ENCODE data around the gene IPCEF1. TPM values are rescaled to one million over a fixed set of nuclear protein-coding genes. Genes with fewer than 3 reads are reported as not detected.
"Not testable (repeated sequence)": the region's sequence is repeated elsewhere in the genome, so short reads cannot be mapped to it uniquely, and the experiment has no call there.

IPCEF1 gene
- total RNA-seq, 1 experiment from 2014 or later = 0.13 TPM

- in situ Hi-C loops (cut with HindIII; ENCODE audit: low pct_unique_long_range_greater_than_20kb, low sequenced_read_pairs) = no loop called here
Observed at GRCh38 chr6:154350293-154350692, 6.3 kb downstream of the IPCEF1 start.

GRCh38 chr6:154347981-154348380 is 8.6 kb downstream of the IPCEF1 start:
- in situ Hi-C loops (cut with HindIII; ENCODE audit: low pct_unique_long_range_greater_than_20kb, low sequenced_read_pairs) = no loop called here
- no peak for DNase-seq (ENCODE audit: low read depth, low spot score)

More at GRCh38 chr6:154350293-154350692, 6.3 kb downstream of the IPCEF1 start:
- DNase-seq (ENCODE audit: low read depth, low spot score) = peak; percentile 70

GRCh38 chr6:154345811-154346210 is 10.8 kb downstream of the IPCEF1 start:
- DNase-seq (ENCODE audit: low read depth, low spot score) = no peak
- in situ Hi-C loops (cut with HindIII; ENCODE audit: low pct_unique_long_range_greater_than_20kb, low sequenced_read_pairs) = no loop called here

- in situ Hi-C loops (cut with HindIII; ENCODE audit: low pct_unique_long_range_greater_than_20kb, low sequenced_read_pairs) = no loop called here
Observed at GRCh38 chr6:154343473-154344308, 12.9 kb downstream of the IPCEF1 start.

GRCh38 chr6:154341871-154342270 is 14.7 kb downstream of the IPCEF1 start:
- DNase-seq (ENCODE audit: low read depth, low spot score) = no peak
- in situ Hi-C loops (cut with HindIII; ENCODE audit: low pct_unique_long_range_greater_than_20kb, low sequenced_read_pairs) = no loop called here

More at GRCh38 chr6:154343473-154344308, 12.9 kb downstream of the IPCEF1 start:
- peak; percentile 67 for DNase-seq (ENCODE audit: low read depth, low spot score)

GRCh38 chr6:154341336-154341735 is 15.3 kb downstream of the IPCEF1 start:
- in situ Hi-C loops (cut with HindIII; ENCODE audit: low pct_unique_long_range_greater_than_20kb, low sequenced_read_pairs) = no loop called here
- no peak for DNase-seq (ENCODE audit: low read depth, low spot score)

GRCh38 chr6:154337406-154338005 is 19.1 kb downstream of the IPCEF1 start:
- in situ Hi-C loops (cut with HindIII; ENCODE audit: low pct_unique_long_range_greater_than_20kb, low sequenced_read_pairs) = no loop called here
- DNase-seq (ENCODE audit: low read depth, low spot score) = no peak

GRCh38 chr6:154334147-154334546 is 22.5 kb downstream of the IPCEF1 start:
- in situ Hi-C loops (cut with HindIII; ENCODE audit: low pct_unique_long_range_greater_than_20kb, low sequenced_read_pairs); DNase-seq (ENCODE audit: low read depth, low spot score): not testable (repeated sequence)

GRCh38 chr6:154331750-154332149 is 24.9 kb downstream of the IPCEF1 start:
- in situ Hi-C loops (cut with HindIII; ENCODE audit: low pct_unique_long_range_greater_than_20kb, low sequenced_read_pairs) = no loop called here
- DNase-seq (ENCODE audit: low read depth, low spot score) = no peak

- in situ Hi-C loops (cut with HindIII; ENCODE audit: low pct_unique_long_range_greater_than_20kb, low sequenced_read_pairs) = no loop called here
- no peak for DNase-seq (ENCODE audit: low read depth, low spot score)
Observed at GRCh38 chr6:154329350-154330170, 27.0 kb downstream of the IPCEF1 start.

GRCh38 chr6:154327313-154327712 is 29.3 kb downstream of the IPCEF1 start:
- in situ Hi-C loops (cut with HindIII; ENCODE audit: low pct_unique_long_range_greater_than_20kb, low sequenced_read_pairs); DNase-seq (ENCODE audit: low read depth, low spot score): not testable (repeated sequence)

GRCh38 chr6:154325142-154325541 is 31.5 kb downstream of the IPCEF1 start:
- no peak for DNase-seq (ENCODE audit: low read depth, low spot score)
- in situ Hi-C loops (cut with HindIII; ENCODE audit: low pct_unique_long_range_greater_than_20kb, low sequenced_read_pairs) = no loop called here

- DNase-seq (ENCODE audit: low read depth, low spot score) = no peak
- in situ Hi-C loops (cut with HindIII; ENCODE audit: low pct_unique_long_range_greater_than_20kb, low sequenced_read_pairs) = no loop called here
Observed at GRCh38 chr6:154320181-154320580, 36.4 kb downstream of the IPCEF1 start.

GRCh38 chr6:154319231-154319858 is 37.3 kb downstream of the IPCEF1 start:
- in situ Hi-C loops (cut with HindIII; ENCODE audit: low pct_unique_long_range_greater_than_20kb, low sequenced_read_pairs) = no loop called here
- DNase-seq (ENCODE audit: low read depth, low spot score) = no peak

- no peak for DNase-seq (ENCODE audit: low read depth, low spot score)
- in situ Hi-C loops (cut with HindIII; ENCODE audit: low pct_unique_long_range_greater_than_20kb, low sequenced_read_pairs) = no loop called here
Observed at GRCh38 chr6:154318721-154319120, 37.9 kb downstream of the IPCEF1 start.

- no peak for DNase-seq (ENCODE audit: low read depth, low spot score)
- in situ Hi-C loops (cut with HindIII; ENCODE audit: low pct_unique_long_range_greater_than_20kb, low sequenced_read_pairs) = no loop called here
Observed at GRCh38 chr6:154316131-154316530, 40.5 kb downstream of the IPCEF1 start.

GRCh38 chr6:154314084-154314483 is 42.5 kb downstream of the IPCEF1 start:
- in situ Hi-C loops (cut with HindIII; ENCODE audit: low pct_unique_long_range_greater_than_20kb, low sequenced_read_pairs) = no loop called here
- no peak for DNase-seq (ENCODE audit: low read depth, low spot score)

GRCh38 chr6:154308986-154309385 is 47.6 kb downstream of the IPCEF1 start:
- no peak for DNase-seq (ENCODE audit: low read depth, low spot score)
- in situ Hi-C loops (cut with HindIII; ENCODE audit: low pct_unique_long_range_greater_than_20kb, low sequenced_read_pairs) = no loop called here
